ENCODE data around the gene C6orf132.
A peak's percentile ranks its signal among the peaks of the same experiment; 100 is the strongest.
"Not testable (repeated sequence)": the region's sequence is repeated elsewhere in the genome, so short reads cannot be mapped to it uniquely, and the experiment has no call there.

Gene C6orf132

DNA sequence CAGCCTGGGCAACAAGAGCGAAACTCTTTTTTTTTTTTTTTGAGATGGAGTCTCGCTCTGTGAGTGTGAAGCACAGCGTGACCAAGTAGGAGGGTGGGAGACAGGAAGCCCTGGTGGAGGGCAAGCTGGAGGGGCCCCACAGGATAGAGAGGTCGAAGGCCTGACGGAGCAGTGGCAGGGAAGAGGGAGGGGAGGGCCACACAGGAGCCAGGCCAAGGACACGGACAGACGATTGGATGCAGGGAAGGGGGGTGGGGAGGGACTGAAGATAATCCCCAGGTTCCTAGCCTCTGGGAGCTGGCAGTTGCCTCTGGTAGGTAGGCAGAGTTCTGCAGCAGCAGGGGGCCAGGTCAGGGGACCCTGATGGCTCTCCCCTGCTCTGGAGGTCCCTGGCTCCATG lies 20.0 kb upstream of the C6orf132 start:
- DNase-seq = no peak

DNA sequence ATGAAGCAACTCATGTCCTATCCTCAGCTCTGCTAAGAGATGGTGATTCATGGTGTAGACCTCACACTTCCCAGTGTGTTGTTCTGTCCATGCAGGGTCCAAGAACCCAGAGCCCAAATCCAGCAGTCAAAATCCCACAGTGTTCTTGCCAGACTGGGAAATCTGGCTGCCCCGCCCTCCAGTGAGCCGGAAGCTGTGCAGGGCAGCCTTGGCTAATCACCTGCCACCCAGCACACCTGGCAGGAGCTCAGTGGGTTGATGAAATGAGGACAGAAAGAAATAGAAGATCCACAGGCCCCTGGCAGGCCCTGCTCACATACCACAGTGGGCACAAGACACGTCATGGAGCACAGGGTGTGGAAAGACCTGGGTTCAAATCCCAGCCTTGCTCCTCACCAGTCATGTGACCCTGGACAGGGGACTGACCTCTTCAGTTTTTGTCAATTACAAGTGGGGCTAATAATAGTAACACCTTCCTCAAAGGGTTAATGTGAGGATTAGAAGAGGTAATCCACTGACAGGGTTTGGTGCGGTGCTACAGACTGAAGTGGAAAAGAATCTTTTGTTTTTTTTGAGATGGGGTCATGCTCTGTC lies 17.1 kb upstream of the C6orf132 start:
- DNase-seq = no peak

DNA sequence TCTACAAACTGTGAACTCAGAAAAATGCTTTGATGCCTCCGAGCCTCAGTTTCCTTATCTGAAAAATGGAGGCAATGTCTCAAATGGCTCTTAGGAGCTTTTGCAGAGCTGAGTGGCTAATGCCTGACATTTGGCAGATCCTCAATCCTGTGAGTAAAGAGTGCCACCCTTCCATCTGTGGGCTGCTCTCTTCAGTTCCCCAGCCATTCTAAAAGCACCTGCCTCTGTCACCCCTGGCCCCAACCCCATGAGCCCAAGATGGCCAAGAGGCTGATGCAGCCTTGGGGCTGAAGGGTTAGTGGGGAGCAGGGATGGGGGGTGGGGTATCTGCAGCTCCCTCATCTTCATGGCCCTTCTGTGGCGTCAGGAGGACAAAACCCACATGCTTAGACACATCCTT lies 16.2 kb upstream of the C6orf132 start:
- peak in 1 of 2 experiments; percentile 38 for DNase-seq

DNA sequence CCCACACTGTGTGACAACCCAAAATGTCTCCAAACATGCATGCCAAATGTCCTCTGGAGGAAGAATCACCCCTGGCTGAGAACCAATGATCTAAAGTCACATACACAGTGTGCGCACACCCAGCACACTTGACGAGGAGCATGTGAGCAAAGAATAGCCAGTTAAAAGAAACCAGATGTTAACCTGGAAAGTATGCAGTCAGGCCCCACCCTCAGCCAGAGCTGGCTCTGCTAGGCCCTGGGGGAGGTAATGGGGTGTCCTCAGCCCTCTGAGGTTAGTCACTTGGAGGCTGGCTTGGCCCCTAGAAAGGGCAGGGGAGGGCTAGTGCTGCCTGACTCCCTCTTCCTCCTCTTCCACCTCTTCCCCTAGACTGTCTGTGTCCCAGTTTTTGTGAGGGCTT lies 15.6 kb upstream of the C6orf132 start:
- no peak for DNase-seq

DNA sequence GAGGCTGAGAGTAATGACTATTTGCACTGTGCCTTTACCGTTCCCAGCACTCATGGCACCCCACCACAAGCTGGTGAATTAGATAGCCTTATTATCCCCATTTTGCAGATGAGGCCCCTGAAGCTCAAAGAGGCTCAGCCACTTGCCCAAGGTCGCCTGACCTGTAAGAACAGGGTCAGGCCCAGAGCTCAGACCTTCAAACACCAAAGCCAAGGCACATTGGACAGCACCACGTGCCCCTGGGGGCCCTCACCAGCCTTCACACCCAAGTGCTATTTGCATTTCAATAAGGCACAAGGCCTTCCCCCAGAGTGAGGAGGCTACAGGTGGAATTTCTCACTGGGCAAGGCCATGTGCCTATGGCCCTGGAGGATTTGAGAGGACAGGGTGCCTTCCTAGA lies 14.2 kb upstream of the C6orf132 start:
- no peak for DNase-seq

DNA sequence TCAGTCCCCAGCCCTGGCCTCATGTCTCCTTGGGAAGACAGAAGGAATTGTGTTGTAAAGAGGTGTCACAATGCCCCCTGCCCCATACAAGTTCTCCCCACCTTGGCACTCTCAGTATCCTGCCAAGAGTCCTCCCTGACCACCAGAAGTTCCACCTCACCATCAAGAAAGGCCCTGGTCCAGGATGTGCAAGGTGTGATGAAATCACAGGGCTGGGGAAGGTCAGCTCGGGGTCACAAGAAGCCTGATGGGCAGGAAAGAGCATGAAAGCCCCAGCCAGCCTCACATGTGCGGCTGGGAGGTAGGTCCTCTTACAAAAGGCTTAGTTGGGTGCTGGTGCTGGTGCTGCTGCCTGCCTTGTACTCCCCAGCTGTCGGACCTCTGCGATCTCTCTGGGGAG lies 12.9 kb upstream of the C6orf132 start:
- no peak for DNase-seq

DNA sequence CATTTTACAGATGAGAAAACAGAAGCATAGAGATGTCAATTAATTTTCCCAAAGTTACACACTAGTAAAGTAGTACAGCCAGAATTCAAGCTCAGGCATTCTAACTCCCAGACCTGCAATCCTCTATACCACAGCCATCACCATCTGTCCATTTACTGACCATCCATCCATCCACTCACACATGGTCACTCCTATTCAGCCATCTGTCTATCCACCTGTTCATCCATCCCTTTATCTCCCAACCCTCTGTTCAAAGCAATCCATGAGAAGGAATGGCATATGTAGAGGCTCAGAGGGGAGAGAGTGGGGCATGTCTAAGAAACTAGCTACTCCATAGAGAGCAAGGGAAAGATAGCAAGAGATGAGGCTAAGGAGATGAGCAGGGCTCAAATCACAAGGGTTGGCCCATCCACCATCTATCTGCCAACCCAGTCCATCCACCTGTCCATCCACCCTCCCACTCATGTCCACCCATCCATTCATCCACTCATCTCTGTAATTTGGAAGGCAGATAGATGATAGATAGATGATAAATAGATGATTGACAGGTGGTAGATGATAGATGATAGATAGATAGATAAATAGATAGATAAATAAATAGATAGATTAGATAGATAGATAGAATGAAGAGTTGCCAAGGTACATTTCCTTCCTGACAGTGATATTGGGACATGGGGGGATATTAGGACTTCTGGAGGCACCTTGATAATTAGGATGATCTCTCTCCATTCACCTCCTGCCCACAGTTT lies 12.2 kb upstream of the C6orf132 start:
- DNase-seq = peak; percentile 78 to 92

DNA sequence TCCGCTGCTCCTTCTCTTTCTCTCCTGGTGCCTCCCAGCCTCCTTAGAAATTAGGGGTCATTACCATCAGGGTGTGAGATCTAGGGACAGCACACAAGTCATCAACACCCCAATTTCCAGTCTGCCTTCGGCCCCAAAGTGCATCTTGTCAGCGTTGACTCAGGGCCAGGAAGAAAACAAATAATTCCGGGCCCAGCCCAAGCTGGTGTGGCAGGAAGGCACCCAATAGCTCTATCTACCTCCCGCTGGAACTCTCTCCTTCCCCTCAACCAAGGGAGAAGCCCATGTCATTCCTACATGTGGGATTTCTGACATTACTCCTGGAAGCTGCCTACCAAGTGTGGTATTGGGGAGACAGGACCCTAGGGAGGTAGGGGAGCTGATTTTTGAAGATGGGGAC lies 11.5 kb upstream of the C6orf132 start:
- DNase-seq = no peak

DNA sequence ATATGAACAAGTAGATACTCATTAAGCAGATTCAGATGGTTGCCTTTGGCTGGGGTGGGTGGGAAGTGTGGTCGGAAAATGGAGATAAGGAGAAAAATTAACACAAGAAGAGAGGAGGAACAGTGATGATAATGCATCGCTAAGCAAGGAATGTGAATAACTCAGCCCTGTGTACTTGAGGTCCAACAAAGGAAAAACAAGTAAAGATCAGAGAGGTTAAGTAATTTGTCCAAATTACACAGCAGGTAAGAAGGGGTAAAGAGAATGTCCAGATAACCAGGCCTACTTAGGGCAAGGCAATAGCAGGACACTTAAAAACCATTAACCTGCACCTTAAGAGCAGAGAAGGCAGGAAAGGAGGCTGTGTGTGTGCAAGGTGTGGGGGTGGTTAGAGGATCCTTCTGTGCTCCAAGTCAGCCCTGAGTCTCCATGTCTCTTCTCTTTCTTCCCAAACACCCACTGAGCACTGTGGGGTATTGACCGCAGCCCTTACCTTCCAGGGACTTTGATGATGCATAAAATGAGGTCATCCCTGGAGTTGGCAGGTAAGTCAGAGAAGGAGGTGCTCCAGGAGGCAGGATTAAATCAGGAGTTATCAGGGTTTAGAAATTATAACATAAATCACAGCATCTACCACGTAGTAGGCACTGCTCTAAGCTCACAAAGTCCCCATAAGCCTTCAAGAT lies 10.3 kb upstream of the C6orf132 start:
- not testable (repeated sequence) for DNase-seq

DNA sequence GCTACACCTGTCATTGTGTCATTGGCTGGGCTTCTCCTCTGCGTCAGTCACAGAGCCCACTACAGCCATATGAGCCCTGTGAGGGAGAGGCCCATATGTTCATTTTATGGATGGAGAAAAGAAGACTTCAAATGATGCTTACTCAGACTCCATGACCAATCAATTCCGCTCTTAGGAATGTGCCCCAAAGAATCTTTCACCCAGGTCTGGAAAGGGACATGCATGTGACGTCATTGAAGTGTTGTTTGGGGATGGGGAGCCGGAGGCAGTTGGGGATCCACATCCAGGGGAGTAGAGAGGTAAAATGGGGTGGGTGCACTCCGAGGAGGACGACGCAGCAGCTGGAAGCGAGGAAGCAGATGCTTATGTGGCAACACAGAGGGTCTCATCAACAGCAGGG lies 9.6 kb upstream of the C6orf132 start:
- peak in 1 of 2 experiments; percentile 34 for DNase-seq

DNA sequence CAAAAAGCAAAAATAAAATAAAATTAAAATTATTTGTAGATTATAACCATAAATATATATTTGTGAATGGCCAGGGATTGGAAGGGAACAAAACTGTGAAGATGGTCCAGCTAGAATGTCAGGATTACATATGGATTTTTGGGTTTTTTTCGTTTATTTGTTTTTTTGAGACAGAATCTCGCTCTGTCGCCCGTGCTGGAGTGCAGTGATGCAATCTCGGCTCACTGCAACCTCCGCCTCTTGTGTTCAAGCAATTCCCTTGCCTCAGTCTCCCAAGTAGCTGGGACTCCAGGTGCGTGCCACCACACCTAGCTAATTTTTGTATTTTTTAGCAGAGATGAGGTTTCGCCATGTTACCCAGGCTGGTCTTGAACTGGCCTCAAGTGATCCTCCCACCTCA lies 7.8 kb upstream of the C6orf132 start:
- no peak for DNase-seq

DNA sequence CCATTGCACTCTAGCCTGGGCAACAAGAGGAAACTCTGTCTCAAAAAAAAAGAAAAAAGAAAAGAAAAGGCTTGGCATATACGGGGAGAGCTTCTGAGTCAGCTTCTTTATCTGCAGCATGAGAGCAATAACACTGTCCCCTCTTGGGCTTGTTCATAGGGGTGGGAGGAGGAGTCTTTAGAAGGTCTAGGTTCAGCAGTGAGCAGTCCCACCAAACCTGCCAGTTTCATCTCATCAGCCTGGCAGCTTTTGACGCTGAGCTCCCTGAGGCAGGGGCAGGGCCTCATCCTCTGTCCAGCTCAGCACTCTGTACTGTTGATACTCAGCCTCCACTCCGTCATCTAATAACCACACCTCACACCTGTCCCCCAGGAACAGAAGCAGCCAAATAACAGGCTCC lies 5.6 kb upstream of the C6orf132 start:
- no peak for DNase-seq

DNA sequence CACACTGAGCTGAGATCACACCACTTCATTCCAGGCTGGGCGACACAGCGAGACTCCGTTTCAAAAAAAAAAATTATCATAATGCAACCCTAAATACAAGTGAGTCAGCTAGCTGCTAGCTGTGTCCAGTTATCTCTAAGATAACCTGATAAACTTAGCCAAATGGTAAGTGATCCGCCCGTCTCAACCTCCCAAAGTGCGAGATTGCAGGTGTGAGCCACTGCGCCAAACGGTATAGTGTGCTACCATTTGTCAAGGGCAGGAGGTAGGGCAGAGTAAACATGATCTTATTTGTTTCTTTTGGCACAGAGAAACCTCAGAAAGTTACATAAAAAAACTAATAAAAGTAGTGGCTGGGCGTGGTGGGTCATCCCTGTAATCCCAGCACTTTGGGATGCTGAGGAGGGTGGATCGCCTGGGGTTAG lies 4.7 kb upstream of the C6orf132 start:
- no peak for DNase-seq

DNA sequence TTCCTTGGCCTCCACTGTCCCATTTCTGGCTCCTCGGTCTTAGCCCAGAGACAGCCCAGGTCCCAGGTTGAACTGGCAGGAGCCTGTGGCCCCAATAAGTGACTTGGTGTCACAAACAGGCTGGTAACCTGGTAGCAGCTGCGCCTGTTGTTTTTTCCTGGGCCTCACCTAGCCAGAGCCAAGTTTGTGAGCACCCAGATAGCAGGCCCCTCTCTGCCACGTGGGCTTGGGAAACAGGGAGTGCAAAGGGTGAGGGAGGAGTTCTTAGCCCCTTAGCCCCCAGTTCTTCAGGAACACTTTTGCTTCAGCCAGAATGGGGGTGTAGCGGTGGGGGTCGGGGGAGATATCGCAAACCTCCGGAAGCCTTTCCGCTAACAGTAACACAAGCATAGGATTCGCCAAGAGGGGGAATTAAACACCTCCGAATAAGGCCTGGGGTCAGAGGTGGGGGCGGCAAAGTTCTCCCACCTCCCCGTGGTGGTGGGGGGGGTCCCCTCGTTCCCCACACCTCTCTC lies 760 bp downstream of the C6orf132 start:
- no peak for DNase-seq

DNA sequence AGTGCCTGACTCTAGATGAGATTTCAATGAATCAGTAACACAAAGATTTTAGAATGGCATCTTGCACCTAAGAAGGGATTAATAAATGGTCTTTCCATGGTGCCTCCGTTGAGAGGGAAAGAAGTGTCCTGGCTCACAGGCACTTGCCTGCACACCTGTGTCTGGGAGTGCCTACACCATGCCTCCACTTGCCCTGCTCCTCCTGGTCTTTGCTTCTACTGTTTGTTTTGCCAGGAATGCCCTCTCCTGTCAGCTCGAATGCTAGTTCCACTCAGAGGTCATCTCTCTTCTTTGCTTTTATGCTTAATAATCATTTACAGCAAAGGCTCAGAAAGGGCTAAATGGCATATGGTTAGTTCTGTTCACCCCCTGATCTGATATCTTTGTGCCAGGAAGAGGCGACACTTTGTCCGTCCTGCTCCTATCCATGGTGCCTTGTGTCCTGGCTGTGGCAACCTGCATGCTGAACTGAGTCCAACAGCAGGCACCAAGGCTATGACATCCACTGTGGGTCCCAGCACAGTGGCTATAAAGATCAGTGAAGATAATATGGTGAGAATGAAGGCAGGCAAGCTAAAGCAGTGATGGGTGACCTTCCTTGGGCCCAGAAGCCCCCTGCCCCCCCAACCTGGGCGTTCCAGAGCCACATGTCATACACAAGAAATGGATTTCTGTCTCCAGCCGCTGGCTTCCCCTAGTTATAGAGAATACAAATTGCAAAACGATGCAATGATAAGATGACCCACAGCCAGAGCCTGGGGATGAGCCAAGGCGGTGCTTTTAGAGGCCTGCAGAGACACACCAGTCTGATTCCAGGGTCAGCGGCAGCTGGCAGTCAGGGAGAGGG lies 1.4 kb downstream of the C6orf132 start:
- DNase-seq = no peak

DNA sequence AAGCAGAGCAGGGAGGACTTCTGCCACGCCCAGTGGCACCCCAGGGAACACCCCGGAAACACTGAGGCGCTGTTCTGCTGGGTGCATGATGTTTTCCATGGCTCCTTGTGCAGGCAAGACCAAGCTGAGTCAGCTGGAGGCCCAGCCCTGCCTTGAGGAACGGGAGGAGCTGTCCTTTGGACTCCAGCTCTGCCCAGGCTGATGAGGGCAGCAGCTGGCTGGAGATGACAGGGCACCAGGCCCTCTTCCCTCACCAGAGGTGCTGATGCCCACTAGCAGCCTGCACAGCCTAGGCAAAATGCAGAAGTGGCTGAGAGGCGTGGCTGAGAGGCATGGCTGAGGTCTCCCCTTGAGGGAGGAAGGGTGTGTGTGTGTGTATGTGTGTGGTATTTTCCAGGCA lies 2.4 kb downstream of the C6orf132 start:
- DNase-seq = no peak

DNA sequence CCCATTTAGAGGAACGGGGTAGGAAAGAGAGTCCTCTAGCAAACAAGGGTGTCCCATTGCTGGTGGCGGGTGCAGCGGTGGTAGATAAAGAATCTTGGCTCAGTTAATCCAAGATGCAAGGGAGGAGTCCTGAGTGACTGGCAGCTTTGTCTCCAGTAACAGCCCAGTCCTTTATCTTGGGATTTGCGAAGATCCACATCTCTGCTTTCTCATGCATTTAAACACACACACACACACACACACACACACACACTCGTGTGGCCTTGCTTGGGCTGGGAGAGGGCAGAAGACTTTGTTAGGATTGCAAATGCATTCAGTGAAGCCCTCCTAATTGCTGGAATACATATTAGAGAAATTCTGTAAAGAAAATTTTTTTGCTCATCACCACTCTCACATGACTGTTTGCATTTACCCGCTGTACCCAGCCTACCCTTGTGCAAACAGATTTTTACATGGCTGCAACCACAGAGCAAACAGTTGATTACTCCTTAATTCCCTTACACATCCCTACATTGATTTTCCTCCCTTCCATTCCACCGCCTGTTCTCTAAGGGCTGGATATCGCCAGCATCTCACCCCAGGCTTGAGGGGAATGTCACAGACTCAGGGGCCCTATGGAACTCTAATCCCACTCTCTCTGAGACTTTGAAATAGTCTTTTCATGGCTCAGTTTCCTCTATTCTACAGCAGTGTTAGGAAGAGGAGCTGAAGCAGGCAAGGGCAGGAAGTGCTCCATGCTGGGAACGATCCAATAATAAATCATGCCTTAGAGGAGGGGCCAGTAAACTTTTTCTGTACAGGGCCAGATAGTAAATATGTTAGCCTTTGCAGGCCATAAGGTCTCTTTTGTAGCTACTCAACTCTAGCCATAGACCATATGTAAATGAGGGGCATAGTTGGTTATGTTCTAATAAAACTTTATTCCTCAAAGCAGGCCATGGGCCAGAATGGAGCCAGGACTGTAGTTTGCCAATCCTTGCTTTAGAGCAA lies 3.5 kb downstream of the C6orf132 start:
- no peak for DNase-seq

DNA sequence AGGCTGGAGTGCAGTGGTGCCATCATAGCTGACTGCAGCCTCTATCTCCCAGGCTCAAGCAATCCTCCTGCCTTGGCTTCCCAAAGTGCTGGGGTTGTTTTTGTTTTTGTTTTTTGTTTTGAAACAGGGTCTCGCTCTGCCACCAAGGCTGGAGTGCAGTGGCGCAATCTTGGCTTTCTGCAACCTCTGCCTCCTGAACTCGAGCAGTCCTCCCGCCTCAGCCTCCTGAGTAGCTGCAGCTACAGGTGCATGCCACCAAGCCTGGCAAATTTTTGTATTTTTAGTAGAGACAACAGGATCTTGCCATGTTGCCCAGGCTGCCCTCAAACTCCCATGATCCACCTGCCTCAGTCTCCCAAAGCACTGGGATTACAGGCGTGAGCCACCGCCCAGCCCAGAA lies 4.2 kb downstream of the C6orf132 start:
- DNase-seq = no peak

DNA sequence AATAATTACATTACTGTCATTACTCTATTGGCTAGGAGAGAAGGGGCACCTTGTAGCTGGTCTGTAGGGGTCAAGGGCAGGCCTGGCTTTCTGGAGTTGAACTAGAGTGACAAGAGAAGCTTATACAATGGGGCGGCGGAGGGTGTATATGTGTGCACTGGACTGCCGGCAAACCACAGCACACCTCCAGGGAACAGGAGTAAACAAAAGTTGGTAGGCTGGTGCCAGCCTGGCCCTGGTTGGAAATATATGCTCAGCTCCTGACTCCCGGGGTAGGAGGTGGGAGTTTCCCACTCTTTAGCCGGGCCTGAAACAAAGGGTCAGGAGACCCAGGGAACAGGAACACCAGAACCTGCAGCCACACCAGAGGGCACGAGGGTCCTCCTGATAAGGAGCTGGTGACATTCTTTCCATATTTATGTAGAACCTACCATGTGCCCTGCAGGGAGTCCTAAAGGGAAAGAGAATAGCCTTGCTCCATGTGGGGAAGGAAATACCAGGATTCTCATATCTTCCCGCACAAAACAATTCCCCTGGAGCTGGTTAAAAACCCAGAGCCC lies 5.1 kb downstream of the C6orf132 start:
- DNase-seq = no peak

DNA sequence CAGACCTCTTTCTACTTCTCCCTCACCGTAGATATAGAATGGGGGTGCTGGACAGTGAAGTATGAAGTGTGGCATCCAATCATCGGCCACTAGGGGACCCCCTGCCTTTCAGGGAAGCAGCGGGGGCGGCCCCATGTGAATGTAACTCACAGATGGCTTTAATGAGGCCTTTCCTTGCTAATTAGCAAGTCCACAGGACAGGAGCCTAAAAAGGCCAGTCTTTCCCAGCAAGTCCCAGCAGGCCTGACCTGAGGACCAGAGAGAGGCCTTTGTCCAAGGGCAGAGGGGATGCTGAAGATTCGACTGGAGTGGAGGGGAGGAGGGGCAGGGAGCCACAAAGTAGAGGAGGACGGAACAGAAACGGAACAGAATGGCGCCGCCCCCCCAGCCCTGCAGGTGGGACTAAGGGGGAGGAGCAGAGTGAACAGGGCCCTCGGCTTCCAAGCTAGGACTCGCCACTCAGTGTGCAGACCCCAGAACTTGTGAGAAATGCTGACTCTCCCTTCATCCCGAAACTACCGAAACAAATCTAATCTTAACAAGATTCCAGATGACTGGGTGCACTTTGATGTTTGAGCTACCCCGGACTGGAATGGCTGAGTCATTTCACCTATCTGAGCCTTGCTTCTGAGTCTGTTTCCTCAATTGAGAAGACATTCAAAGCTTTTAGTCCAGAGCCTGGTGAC lies 5.8 kb downstream of the C6orf132 start:
- peak; percentile 49 to 68 for DNase-seq

DNA sequence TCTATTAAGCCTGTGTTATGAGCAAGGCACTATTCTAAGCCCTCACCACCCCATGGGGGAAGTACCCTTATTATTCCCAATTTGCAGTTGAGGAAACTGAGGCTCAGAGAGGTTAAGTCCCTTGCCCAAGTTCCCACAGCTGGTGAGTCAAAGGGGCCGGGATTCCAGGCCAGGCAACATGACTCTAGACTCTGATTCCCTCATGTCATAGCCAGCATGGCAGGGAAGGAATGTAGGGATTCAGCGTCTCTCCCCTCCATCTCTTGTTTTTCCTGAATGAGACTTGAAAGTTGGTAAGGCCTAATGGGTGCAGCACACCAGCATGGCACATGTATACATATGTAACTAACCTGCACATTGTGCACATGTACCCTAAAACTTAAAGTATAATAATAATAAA lies 6.7 kb downstream of the C6orf132 start:
- DNase-seq = no peak
